Pancreas (tissue), 10 donors: Measurements from ENCODE around the gene DDX27. TPM values are rescaled to one million over a fixed set of nuclear protein-coding genes. Genes with fewer than 3 reads are reported as not detected.
"Not testable (repeated sequence)": the region's sequence is repeated elsewhere in the genome, so short reads cannot be mapped to it uniquely, and the experiment has no call there.

ENCODE experiments used
- ATAC-seq, 4 donors: fragments of 200-7000 bp; cut with Tn5 transposase; one replicate each; pipeline versions ENCODE4 v1.8.0 to v1.9.1; 2020; ENCODE audit warnings: mild to moderate bottlenecking in 4 of 4, moderate library complexity in 4 of 4
- DNase-seq, 6 donors: peaks; one replicate each; pipeline ENCODE4 v3.0.0-alpha.2; 2020
- FAIRE-seq: peaks from 2 replicates; lab custom pipeline; 2012; peaks lifted over from hg19 to GRCh38; lab: Jason Lieb, UNC
- H3K27ac ChIP-seq, 4 donors: fragments of 200-600 bp; sonication (generic); 1 replicate in 3 of 4; 2 replicates in 1 of 4; pipeline versions ENCODE4 v1.5.0 to v1.8.0; 2020
- H3K27me3 ChIP-seq, 4 donors: fragments of 200-600 bp; one replicate each; pipeline ENCODE4 v1.8.0; 2021
- H3K36me3 ChIP-seq, 3 donors: fragments of 200-600 bp; sonication (generic) in 1 of 3; one replicate each; pipeline versions ENCODE4 v1.5.0 to v1.8.0; 2020 to 2021
- H3K4me1 ChIP-seq, 3 donors: fragments of 200-600 bp; one replicate each; pipeline ENCODE4 v1.8.0; 2021
- H3K4me3 ChIP-seq, 4 donors: fragments of 200-600 bp; sonication (generic) in 2 of 4; one replicate each; pipeline versions ENCODE4 v1.5.0 to v1.8.0; 2020 to 2021
- H3K9me3 ChIP-seq, 4 donors: fragments of 200-600 bp; one replicate each; pipeline ENCODE4 v1.8.0; 2021
- CTCF ChIP-seq, 4 donors: fragments of 200-600 bp; sonication (generic) in 3 of 4; IDR thresholded peaks; one replicate each; pipeline versions ENCODE4 v1.5.0 to v1.8.0; 2021; ENCODE audit warnings: antibody characterized with exemption in 4 of 4
- WGBS, 2 donors: extraction: QIAGEN DNeasy Blood & Tissue Kit; methylation state at CpG; one replicate each; pipeline ENCODE4 v1.1.7; 2013; 5-methylcytosine and 5-hydroxymethylcytosine counted together
- intact Hi-C, 3 donors: fragments of 100-400 bp; cut with DNase I; formaldehyde crosslinking; loops; one replicate each; pipeline versions ENCODE4 v1.11.1 to v1.14.2; 2022
- polyA plus RNA-seq, 2 donors: library from polyadenylated mRNA; stranded (reverse); fragments of 200-250 nt; gene quantifications; one replicate each; pipeline ENCODE4 v1.2.3, GENCODE V29; 2013
- total RNA-seq, 6 donors: library from RNA; stranded (reverse); fragmentation: NEBNext Ultra II Directional in 4 of 6; extraction: Animal tissue kit (Norgen Biotek cat#: 25700) in 4 of 6; gene quantifications; one replicate each; pipeline versions ENCODE4 v1.2.1 to v1.2.4, GENCODE V29; 2021 to 2023
- donor health status: healthy with polysubstance abuse.
- donor health status: DM: no; HTN: no; CAD: no; lungs with moderate emphysema.
- donor health status: DM: no; HTN: no; CAD: no.
- donor health status: control.
- donor health status: control.
- donor health status: Bipolar disorder and iron deficiency.
- donor health status: DM: yes; HTN: yes; CAD: no.
- donor health status: DM: no; HTN: no; CAD: no.
- donor health status: DM: no; HTN: no; CAD: no.
- donor health status: DM: yes; HTN: yes; CAD: no.

DDX27 gene
- total and polyA plus RNA-seq, 8 donors = 12.0 to 33.0 (median 17.4) TPM

- Histone ChIP-seq H3K27ac (peak overlapping the region in 1 of 4 donors; percentile 93), H3K9me3 (no peaks in the 10 kb centered on the region), H3K27me3 (no peaks in the 10 kb centered on the region), H3K4me1 (peaks cover 27 to 55% (median 51%) of the 10 kb centered on the region in 3 donors), H3K36me3 (no peaks in the 10 kb centered on the region), H3K4me3 (peak overlapping the region in 1 of 4 donors; percentile 62)
- ATAC-seq (no peak), DNase-seq (no peak), FAIRE-seq (no peak)
- 92 to 94% methylated on average over 3 of the region's 3 CpGs for WGBS, 2 donors
- intact Hi-C loops = no loop called here
- TF ChIP-seq CTCF (IDR thresholded peaks at IDR 0.05) = no peak
These were observed 35.8 kb upstream of the DDX27 start for GRCh38 chr20:49183444-49183843.

GRCh38 chr20:49184084-49184501 is 35.1 kb upstream of the DDX27 start:
- H3K36me3 ChIP-seq, H3K27me3 ChIP-seq, FAIRE-seq, intact Hi-C loops, DNase-seq, ATAC-seq, H3K9me3 ChIP-seq: not testable (repeated sequence)
- Histone ChIP-seq H3K4me1 (peaks cover 23 to 55% (median 44%) of the 10 kb centered on the region in 3 donors), H3K27ac (peak overlapping the region in 2 of 4 donors; percentile 91 to 93), H3K4me3 (peak overlapping the region in 1 of 4 donors; percentile 62)
- 31 to 42% methylated on average over 5 of the region's 5 CpGs for WGBS, 2 donors

- Histone ChIP-seq H3K4me1 (peaks cover 17 to 51% (median 40%) of the 10 kb centered on the region in 3 donors), H3K27ac (peak overlapping the region in 2 of 4 donors; percentile 91 to 93), H3K9me3 (no peaks in the 10 kb centered on the region), H3K4me3 (peak overlapping the region in 2 of 4 donors; percentile 62 to 92), H3K36me3 (no peaks in the 10 kb centered on the region), H3K27me3 (no peaks in the 10 kb centered on the region)
- no peak for TF ChIP-seq CTCF (IDR thresholded peaks at IDR 0.05)
- ATAC-seq = no peak
- FAIRE-seq = no peak
- 9 to 13% methylated on average over 3 of the region's 3 CpGs for WGBS, 2 donors
- intact Hi-C loops = no loop called here
- DNase-seq = no peak
These were observed 34.5 kb upstream of the DDX27 start for GRCh38 chr20:49184691-49185070.

GRCh38 chr20:49185071-49185761 is 34.0 kb upstream of the DDX27 start:
- intact Hi-C loops = no loop called here
- no peak for TF ChIP-seq CTCF (IDR thresholded peaks at IDR 0.05)
- WGBS, 2 donors = 11 to 12% methylated on average over 6 of the region's 6 CpGs
- peak overlapping the region in 3 of 4 donors; percentile 45 to 92 (median 62) for H3K4me3 ChIP-seq
- ATAC-seq = peak in 2 of 4 donors; percentile 16 to 17
- H3K36me3 ChIP-seq = no peaks in the 10 kb centered on the region
- DNase-seq = no peak
- H3K27me3 ChIP-seq = no peaks in the 10 kb centered on the region
- H3K9me3 ChIP-seq = no peaks in the 10 kb centered on the region
- no peak for FAIRE-seq
- H3K27ac ChIP-seq = peak overlapping the region in 3 of 4 donors; percentile 65 to 93 (median 91)
- H3K4me1 ChIP-seq = peaks cover 12 to 46% (median 34%) of the 10 kb centered on the region in 3 donors

GRCh38 chr20:49186535-49187329 is 32.5 kb upstream of the DDX27 start:
- DNase-seq (peak in 5 of 6 donors; percentile 51 to 76 (median 52)), ATAC-seq (peak; percentile 28 to 60 (median 52)), FAIRE-seq (no peak)
- intact Hi-C loops = no loop called here
- Histone ChIP-seq H3K4me1 (peaks cover 11 to 34% (median 28%) of the 10 kb centered on the region in 3 donors), H3K27me3 (no peaks in the 10 kb centered on the region), H3K9me3 (no peaks in the 10 kb centered on the region), H3K4me3 (peak overlapping the region; percentile 45 to 92 (median 60)), H3K27ac (peak overlapping the region; percentile 43 to 93 (median 82)), H3K36me3 (no peaks in the 10 kb centered on the region)
- no peak for TF ChIP-seq CTCF (IDR thresholded peaks at IDR 0.05)
- WGBS, 2 donors = 0 to 1% methylated on average over 19 of the region's 19 CpGs
